WI38 (cell line): Measurements from ENCODE around the gene TSPAN19.
"Not testable (repeated sequence)": the region's sequence is repeated elsewhere in the genome, so short reads cannot be mapped to it uniquely, and the experiment has no call there.

Source experiments
- H3K4me3 ChIP-seq: 2 replicates; pipeline ENCODE4 v1.5.1; 2011; ENCODE audit warnings: low read depth, mild to moderate bottlenecking, control low read depth, low read length
- CTCF ChIP-seq: IDR thresholded peaks from 2 replicates; pipeline ENCODE4 v1.5.1; 2012; ENCODE audit warnings: low read depth, mild to moderate bottlenecking, control low read depth, low read length

Gene TSPAN19

GRCh38 chr12:85017618-85018017, 18.5 kb downstream of the TSPAN19 start:
- no peak for TF ChIP-seq CTCF
- H3K4me3 ChIP-seq = no peak overlapping the region

- TF ChIP-seq CTCF = no peak
- no peak overlapping the region for H3K4me3 ChIP-seq
These were observed 18.9 kb downstream of the TSPAN19 start for GRCh38 chr12:85017133-85017532.

- no peak overlapping the region for H3K4me3 ChIP-seq
- no peak for TF ChIP-seq CTCF
These were observed 19.7 kb downstream of the TSPAN19 start for GRCh38 chr12:85016413-85016812.

- H3K4me3 ChIP-seq = no peak overlapping the region
- TF ChIP-seq CTCF = no peak
These were observed 28.2 kb downstream of the TSPAN19 start for GRCh38 chr12:85007836-85008235.

GRCh38 chr12:85006206-85006605, 29.9 kb downstream of the TSPAN19 start:
- H3K4me3 ChIP-seq = no peak overlapping the region
- no peak for TF ChIP-seq CTCF

GRCh38 chr12:85005615-85006014, 30.5 kb downstream of the TSPAN19 start:
- no peak for TF ChIP-seq CTCF
- H3K4me3 ChIP-seq = no peak overlapping the region

GRCh38 chr12:85005047-85005446, 31.0 kb downstream of the TSPAN19 start:
- H3K4me3 ChIP-seq = not testable (repeated sequence)

- no peak overlapping the region for H3K4me3 ChIP-seq
- TF ChIP-seq CTCF = no peak
These were observed 31.9 kb downstream of the TSPAN19 start for GRCh38 chr12:85004204-85004603.
